ENCODE measurements around the gene TRAF3IP1.

- TF ChIP-seq, protein P1, sequence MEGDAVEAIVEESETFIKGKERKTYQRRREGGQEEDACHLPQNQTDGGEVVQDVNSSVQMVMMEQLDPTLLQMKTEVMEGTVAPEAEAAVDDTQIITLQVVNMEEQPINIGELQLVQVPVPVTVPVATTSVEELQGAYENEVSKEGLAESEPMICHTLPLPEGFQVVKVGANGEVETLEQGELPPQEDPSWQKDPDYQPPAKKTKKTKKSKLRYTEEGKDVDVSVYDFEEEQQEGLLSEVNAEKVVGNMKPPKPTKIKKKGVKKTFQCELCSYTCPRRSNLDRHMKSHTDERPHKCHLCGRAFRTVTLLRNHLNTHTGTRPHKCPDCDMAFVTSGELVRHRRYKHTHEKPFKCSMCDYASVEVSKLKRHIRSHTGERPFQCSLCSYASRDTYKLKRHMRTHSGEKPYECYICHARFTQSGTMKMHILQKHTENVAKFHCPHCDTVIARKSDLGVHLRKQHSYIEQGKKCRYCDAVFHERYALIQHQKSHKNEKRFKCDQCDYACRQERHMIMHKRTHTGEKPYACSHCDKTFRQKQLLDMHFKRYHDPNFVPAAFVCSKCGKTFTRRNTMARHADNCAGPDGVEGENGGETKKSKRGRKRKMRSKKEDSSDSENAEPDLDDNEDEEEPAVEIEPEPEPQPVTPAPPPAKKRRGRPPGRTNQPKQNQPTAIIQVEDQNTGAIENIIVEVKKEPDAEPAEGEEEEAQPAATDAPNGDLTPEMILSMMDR (IDR thresholded peaks at IDR 0.05), result no peak
- TF ChIP-seq POLR2A (IDR thresholded peaks at IDR 0.05), result no peak
These were observed 46.0 kb upstream of the TRAF3IP1 start for GRCh38 chr2:238274152-238274865.
